PC-3 (cell line): ENCODE results near the gene OGFRL1.

Experiments used
- EZH2phosphoT487 ChIP-seq: fragments of 300-600 bp; sonication (generic); IDR thresholded peaks from 2 replicates; pipeline ENCODE4 v1.6.1; 2018; ENCODE audit warnings: mild to moderate bottlenecking, antibody characterized with exemption, low read length, borderline replicate concordance
- TF ChIP-seq, protein P1 (sequence below): fragments of 300-600 bp; sonication (generic); conservative IDR thresholded peaks from 2 replicates; pipeline ENCODE4 v1.5.1; 2017; ENCODE audit warnings: antibody characterized with exemption, low read depth, mild to moderate bottlenecking, low read length

DNA sequence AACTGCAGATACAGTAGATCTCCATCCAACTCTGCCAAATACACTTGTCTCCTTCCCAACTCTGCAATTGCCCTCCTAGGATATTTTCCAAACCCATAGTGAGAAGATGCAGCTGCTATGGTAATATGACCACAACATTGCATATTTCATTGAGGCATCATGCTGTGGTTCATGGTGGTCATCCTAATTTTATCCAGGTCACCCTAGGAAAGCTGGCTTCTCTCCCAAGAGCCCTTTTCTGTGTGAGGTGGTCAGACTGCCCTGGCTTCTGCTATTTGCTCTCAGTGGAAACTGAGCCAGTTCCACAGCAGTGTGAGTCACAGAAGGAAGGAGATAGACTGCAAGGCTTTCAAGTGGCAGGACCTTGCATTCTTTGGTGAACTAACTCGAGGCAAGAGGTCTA is 5.5 kb downstream of the OGFRL1 start:
- TF ChIP-seq EZH2phosphoT487 = no peak
- TF ChIP-seq, protein P1, sequence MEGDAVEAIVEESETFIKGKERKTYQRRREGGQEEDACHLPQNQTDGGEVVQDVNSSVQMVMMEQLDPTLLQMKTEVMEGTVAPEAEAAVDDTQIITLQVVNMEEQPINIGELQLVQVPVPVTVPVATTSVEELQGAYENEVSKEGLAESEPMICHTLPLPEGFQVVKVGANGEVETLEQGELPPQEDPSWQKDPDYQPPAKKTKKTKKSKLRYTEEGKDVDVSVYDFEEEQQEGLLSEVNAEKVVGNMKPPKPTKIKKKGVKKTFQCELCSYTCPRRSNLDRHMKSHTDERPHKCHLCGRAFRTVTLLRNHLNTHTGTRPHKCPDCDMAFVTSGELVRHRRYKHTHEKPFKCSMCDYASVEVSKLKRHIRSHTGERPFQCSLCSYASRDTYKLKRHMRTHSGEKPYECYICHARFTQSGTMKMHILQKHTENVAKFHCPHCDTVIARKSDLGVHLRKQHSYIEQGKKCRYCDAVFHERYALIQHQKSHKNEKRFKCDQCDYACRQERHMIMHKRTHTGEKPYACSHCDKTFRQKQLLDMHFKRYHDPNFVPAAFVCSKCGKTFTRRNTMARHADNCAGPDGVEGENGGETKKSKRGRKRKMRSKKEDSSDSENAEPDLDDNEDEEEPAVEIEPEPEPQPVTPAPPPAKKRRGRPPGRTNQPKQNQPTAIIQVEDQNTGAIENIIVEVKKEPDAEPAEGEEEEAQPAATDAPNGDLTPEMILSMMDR = no peak
